Keratinocyte (primary cell): ENCODE results near the gene CACNB2. TPM values are rescaled to one million over a fixed set of nuclear protein-coding genes. Genes with fewer than 3 reads are reported as not detected.

Experiments used
- DNase-seq: peaks from one replicate; pipeline ENCODE4 v3.0.0-alpha.2; 2011; ENCODE audit warnings: low read depth, missing footprints, low spot score
- FAIRE-seq: peaks from 2 replicates; lab custom pipeline; 2011; peaks lifted over from hg19 to GRCh38; lab: Jason Lieb, UNC
- H2AFZ ChIP-seq: 2 replicates; pipeline ENCODE4 v1.6.0; 2012; ENCODE audit warnings: low read length, control low read depth, inconsistent platforms; ENCODE audit not compliant: control insufficient read depth
- H3K27ac ChIP-seq: 2 replicates; pipeline ENCODE4 v1.5.1; 2011; ENCODE audit warnings: low read length; ENCODE audit not compliant: control insufficient read depth, insufficient read depth
- H3K27me3 ChIP-seq: 3 replicates; pipeline ENCODE4 v1.6.0; 2011; ENCODE audit warnings: low read length; ENCODE audit not compliant: control insufficient read depth, insufficient read depth; ENCODE audit errors: extremely low read depth
- H3K36me3 ChIP-seq, 2 experiments: 2 replicates in 1 of 2; 3 replicates in 1 of 2; pipeline ENCODE4 v1.5.1; 2011; ENCODE audit warnings: low read length in 2 of 2, mild to moderate bottlenecking in 1 of 2; ENCODE audit not compliant: control insufficient read depth in 2 of 2, insufficient read depth in 2 of 2; ENCODE audit errors: extremely low read depth in 1 of 2
- H3K4me1 ChIP-seq: 3 replicates; pipeline ENCODE4 v1.5.1; 2011; ENCODE audit warnings: low read length; ENCODE audit not compliant: control insufficient read depth, insufficient read depth; ENCODE audit errors: extremely low read depth
- H3K4me2 ChIP-seq: 3 replicates; pipeline ENCODE4 v1.6.0; 2011; ENCODE audit warnings: low read depth, low read length; ENCODE audit not compliant: control insufficient read depth, insufficient read depth; ENCODE audit errors: extremely low read depth
- H3K4me3 ChIP-seq, 3 experiments: fragments of 200-600 bp in 1 of 3; sonication (generic) in 1 of 3; 2 replicates in 2 of 3; 3 replicates in 1 of 3; pipeline ENCODE4 v1.5.1; 2011 to 2016; ENCODE audit warnings: low read length in 3 of 3, mild to moderate bottlenecking in 3 of 3, control low read depth in 2 of 3, inconsistent platforms in 1 of 3, low read depth in 1 of 3, mixed read lengths in 1 of 3, mixed run types in 1 of 3, moderate library complexity in 1 of 3; ENCODE audit not compliant: control insufficient read depth in 2 of 3, insufficient read depth in 2 of 3; ENCODE audit errors: extremely low read depth in 1 of 3
- H3K79me2 ChIP-seq: 2 replicates; pipeline ENCODE4 v1.6.0; 2012; ENCODE audit warnings: low read length; ENCODE audit not compliant: control insufficient read depth, insufficient read depth
- H3K9ac ChIP-seq: 3 replicates; pipeline ENCODE4 v1.6.0; 2011; ENCODE audit warnings: low read length; ENCODE audit not compliant: control insufficient read depth, insufficient read depth; ENCODE audit errors: extremely low read depth
- H3K9me1 ChIP-seq: 3 replicates; pipeline ENCODE4 v1.6.0; 2011; ENCODE audit warnings: low read length; ENCODE audit not compliant: control insufficient read depth, insufficient read depth; ENCODE audit errors: extremely low read depth
- H3K9me3 ChIP-seq: 2 replicates; pipeline ENCODE4 v1.5.1; 2012; ENCODE audit warnings: low read depth, low read length; ENCODE audit not compliant: control insufficient read depth
- H4K20me1 ChIP-seq: 3 replicates; pipeline ENCODE4 v1.6.0; 2011; ENCODE audit warnings: low read length; ENCODE audit not compliant: control insufficient read depth, insufficient read depth; ENCODE audit errors: extremely low read depth
- CTCF ChIP-seq, 3 experiments: IDR thresholded peaks in 1 of 3; conservative IDR thresholded peaks in 1 of 3; optimal IDR thresholded peaks in 1 of 3; 2 replicates in 2 of 3; 3 replicates in 1 of 3; pipeline versions ENCODE3 to v1.5.1; 2011; ENCODE audit warnings: low read length in 3 of 3, mild to moderate bottlenecking in 3 of 3, moderate library complexity in 2 of 3, control low read depth in 1 of 3, inconsistent platforms in 1 of 3; ENCODE audit not compliant: insufficient read depth in 2 of 3; ENCODE audit errors: extremely low read depth in 1 of 3
- EZH2 ChIP-seq: IDR thresholded peaks from one replicate; pipeline ENCODE4 v1.6.1; 2012; ENCODE audit warnings: inconsistent platforms, mild to moderate bottlenecking, low read length, moderate library complexity
- dilution Hi-C: fragments of 300-500 bp; cut with MboI; formaldehyde crosslinking; loops from one replicate; pipeline ENCODE4 v1.7.0; 2020; ENCODE audit warnings: low sequenced_read_pairs; ENCODE audit not compliant: extremely low pct_ligation_motif_present
- polyA plus RNA-seq, 5 experiments: library from polyadenylated mRNA; depleted of rRNA in 3 of 5; stranded (reverse) in 3 of 5; stranded (forward) in 1 of 5; unstranded in 1 of 5; fragments of >200 nt; gene quantifications; 1 replicate in 1 of 5; 2 replicates in 3 of 5; 3 replicates in 1 of 5; pipeline versions ENCODE4 v1.2.1 to v1.2.3, GENCODE V29; 2011 to 2012; ENCODE audit warnings: missing spikeins in 2 of 5, low read depth in 1 of 5, low replicate concordance in 1 of 5

CACNB2 gene
- polyA plus RNA-seq, 1 donor (not counting 4 experiments of a cell fraction or from before 2014, with no cell fraction given): 0.03 TPM

GRCh38 chr10:18140957-18141845 lies 977 bp downstream of the CACNB2 start:
- Histone ChIP-seq H3K36me3 (no peaks in the 10 kb centered on the region), H3K4me3 (peak overlapping the region; percentile 34 to 70 (median 57)), H3K9me1 (no peaks in the 10 kb centered on the region), H3K27ac (no peak overlapping the region), H3K9me3 (no peaks in the 10 kb centered on the region), H3K4me1 (peaks cover 5% of the 10 kb centered on the region), H4K20me1 (no peaks in the 10 kb centered on the region), H3K9ac (peak overlapping the region; percentile 28), H2AFZ (peak overlapping the region; percentile 76), H3K4me2 (peak overlapping the region; percentile 85), H3K79me2 (no peaks in the 10 kb centered on the region), H3K27me3 (peaks cover 24% of the 10 kb centered on the region)
- peak; percentile 13 for FAIRE-seq
- TF ChIP-seq CTCF (optimal IDR thresholded peaks at IDR 0.05 in 1 of 3, IDR thresholded peaks at IDR 0.05 in 1 of 3, conservative IDR thresholded peaks at IDR 0.05 in 1 of 3; ENCODE audit: extremely low read depth in 1 of 3, insufficient read depth in 2 of 3, low read length in 3 of 3) (no peak), EZH2 (peak; percentile 43)
- dilution Hi-C loops: no loop called here
- no peak for DNase-seq

DNA sequence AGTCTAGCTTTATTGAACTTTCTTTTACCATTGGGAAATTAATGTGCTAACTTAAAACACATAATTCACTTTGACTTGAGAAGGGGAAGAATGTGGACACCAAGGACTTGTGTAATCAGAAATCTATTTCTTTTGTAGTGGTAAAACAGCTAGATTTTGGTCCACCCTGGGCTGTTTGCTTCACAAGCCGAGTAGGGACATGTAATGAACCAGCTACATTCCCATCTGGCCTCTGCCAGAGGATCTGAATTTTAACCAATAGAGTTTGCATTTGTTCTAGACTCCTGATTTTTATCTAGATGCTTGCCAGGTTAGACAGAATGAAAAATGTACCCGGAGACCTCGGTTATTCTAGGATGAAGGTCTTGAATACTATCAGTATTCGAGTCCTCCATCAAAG lies 1.9 kb downstream of the CACNB2 start:
- no peak for TF ChIP-seq CTCF (optimal IDR thresholded peaks at IDR 0.05 in 1 of 3, IDR thresholded peaks at IDR 0.05 in 1 of 3, conservative IDR thresholded peaks at IDR 0.05 in 1 of 3; ENCODE audit: extremely low read depth in 1 of 3, insufficient read depth in 2 of 3, low read length in 3 of 3)
- no peak for TF ChIP-seq EZH2
- no peaks in the 10 kb centered on the region for H3K9me3 ChIP-seq
- H3K4me2 ChIP-seq: no peak overlapping the region
- peaks cover 5% of the 10 kb centered on the region for H3K4me1 ChIP-seq
- no peak overlapping the region for H3K4me3 ChIP-seq
- H3K79me2 ChIP-seq: no peaks in the 10 kb centered on the region
- H3K27me3 ChIP-seq: peaks cover 24% of the 10 kb centered on the region
- dilution Hi-C loops: no loop called here
- H3K36me3 ChIP-seq: no peaks in the 10 kb centered on the region
- H2AFZ ChIP-seq: no peak overlapping the region
- DNase-seq: no peak
- no peak overlapping the region for H3K9ac ChIP-seq
- no peaks in the 10 kb centered on the region for H4K20me1 ChIP-seq
- FAIRE-seq: no peak
- no peaks in the 10 kb centered on the region for H3K9me1 ChIP-seq
- H3K27ac ChIP-seq: no peak overlapping the region
